Lower leg skin (tissue), 4 donors: ENCODE data around the gene SNCG. TPM values are rescaled to one million over a fixed set of nuclear protein-coding genes. Genes with fewer than 3 reads are reported as not detected.
A peak's percentile ranks its signal among the peaks of the same experiment; 100 is the strongest.

Experiments used
- DNase-seq, 2 donors: peaks; one replicate each; pipeline ENCODE4 v3.0.0-alpha.2; 2019; ENCODE audit warnings: low spot score in 2 of 2
- H3K4me3 ChIP-seq: fragments of 200-600 bp; sonication (generic); 2 replicates; pipeline ENCODE4 v1.5.1; 2017; ENCODE audit warnings: mild to moderate bottlenecking, low read depth; ENCODE audit not compliant: poor library complexity, severe bottlenecking
- CTCF ChIP-seq, 3 donors: fragments of 450-650 bp; IDR thresholded peaks; one replicate each; pipeline ENCODE4 v1.5.1; 2016; ENCODE audit warnings: antibody characterized with exemption in 3 of 3, mild to moderate bottlenecking in 3 of 3, moderate library complexity in 2 of 3
- POLR2A ChIP-seq, 2 donors: fragments of 450-650 bp; IDR thresholded peaks; one replicate each; pipeline ENCODE4 v1.6.1; 2016 to 2017; ENCODE audit warnings: antibody characterized with exemption in 2 of 2, mild to moderate bottlenecking in 1 of 2, moderate library complexity in 1 of 2
- WGBS, 2 donors: methylation state at CpG; one replicate each; pipeline ENCODE4 v1.1.5; 2018; 5-methylcytosine and 5-hydroxymethylcytosine counted together
- intact Hi-C: fragments of 100-400 bp; cut with DNase I; formaldehyde crosslinking; loops from one replicate; pipeline ENCODE4 v1.15.0; 2023; ENCODE audit warnings: low total_unique reads
- total RNA-seq, 4 donors: library from RNA; depleted of rRNA; stranded (reverse); fragments of >200 nt; gene quantifications; one replicate each; pipeline ENCODE4 v1.1.0, GENCODE V29; 2016

SNCG gene
- total RNA-seq, 4 donors from 2014 or later: 26.5 to 62.9 (median 41.1) TPM

DNA sequence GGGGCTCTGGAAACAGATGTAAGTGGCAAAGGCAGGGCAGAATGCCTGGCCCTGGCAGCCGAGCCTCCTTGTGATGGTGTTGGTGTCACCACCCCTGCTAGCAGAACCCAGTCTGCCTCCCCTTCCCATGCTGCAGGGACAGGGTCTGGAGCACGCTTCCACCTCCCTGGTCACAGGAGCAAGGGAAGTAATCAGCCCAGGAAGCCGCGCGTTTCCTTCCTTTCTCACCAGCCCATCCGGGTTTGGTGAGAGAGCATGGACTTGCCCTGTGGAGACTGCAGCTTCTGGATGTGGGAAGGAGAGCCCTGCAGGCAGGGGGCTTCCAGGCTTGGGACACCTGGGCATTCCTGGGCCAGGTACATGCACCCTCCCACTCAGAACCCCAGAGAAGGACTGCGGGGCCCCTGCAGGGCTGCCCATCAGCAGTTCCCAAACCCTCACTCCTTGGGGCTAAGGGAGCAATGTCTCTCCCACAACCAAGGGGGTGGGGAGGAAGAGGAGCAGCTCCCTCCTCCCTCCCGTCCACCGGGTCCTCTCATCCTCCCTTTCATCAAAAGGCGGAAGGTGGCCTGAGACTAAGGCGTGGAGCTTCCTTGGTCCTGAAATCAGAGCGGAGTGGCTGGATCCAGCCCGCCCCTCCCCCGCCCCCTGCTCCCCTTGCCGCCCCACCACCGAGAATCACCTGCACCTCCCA lies 2.8 kb upstream of the SNCG start:
- intact Hi-C loops: no loop called here
- WGBS, 2 donors: 59 to 61% methylated on average over 16 of the region's 16 CpGs
- H3K4me3 ChIP-seq: no peak overlapping the region
- TF ChIP-seq CTCF (IDR thresholded peaks at IDR 0.05) (no peak), POLR2A (IDR thresholded peaks at IDR 0.05) (no peak)
- no peak for DNase-seq

- no peak for DNase-seq
- WGBS, 2 donors: 77 to 81% methylated on average over 7 of the region's 7 CpGs
- H3K4me3 ChIP-seq: no peak overlapping the region
- TF ChIP-seq CTCF (IDR thresholded peaks at IDR 0.05): no peak
- intact Hi-C loops: no loop called here
Observed at GRCh38 chr10:86956195-86956847, 2.1 kb upstream of the SNCG start.

GRCh38 chr10:86956848-86957448 lies 1.5 kb upstream of the SNCG start:
- no peak for DNase-seq
- 74 to 88% methylated on average over 6 to 7 of the region's 7 CpGs for WGBS, 2 donors
- TF ChIP-seq CTCF (IDR thresholded peaks at IDR 0.05): no peak
- no peak for TF ChIP-seq POLR2A (IDR thresholded peaks at IDR 0.05)
- intact Hi-C loops: no loop called here
- no peak overlapping the region for H3K4me3 ChIP-seq

- no peak within 1 kb of the TSS for H3K4me3 ChIP-seq
- intact Hi-C loops: no loop called here
- no peak for DNase-seq
- WGBS, 2 donors: 56 to 73% methylated on average over 8 to 9 of the region's 9 CpGs
- no peak for TF ChIP-seq POLR2A (IDR thresholded peaks at IDR 0.05)
- no peak for TF ChIP-seq CTCF (IDR thresholded peaks at IDR 0.05)
Observed at GRCh38 chr10:86957471-86958115, 806 bp upstream of the SNCG start, which contains the start of gene MMRN2. Gene MMRN2, minus strand, starts transcription at chr10:86957615. Its CDS starts 74 bp downstream, at chr10:86957541.

GRCh38 chr10:86958901-86959736 lies 720 bp downstream of the SNCG start:
- 51 to 55% methylated on average over 13 to 16 of the region's 16 CpGs for WGBS, 2 donors
- TF ChIP-seq CTCF (IDR thresholded peaks at IDR 0.05) (no peak), POLR2A (IDR thresholded peaks at IDR 0.05) (no peak)
- intact Hi-C loops: no loop called here
- DNase-seq: peak in 1 of 2 donors; percentile 88
- no peak overlapping the region for H3K4me3 ChIP-seq
